ENCODE data around the gene GNG13.
"Not testable (repeated sequence)": the region's sequence is repeated elsewhere in the genome, so short reads cannot be mapped to it uniquely, and the experiment has no call there.

GNG13 gene

DNA sequence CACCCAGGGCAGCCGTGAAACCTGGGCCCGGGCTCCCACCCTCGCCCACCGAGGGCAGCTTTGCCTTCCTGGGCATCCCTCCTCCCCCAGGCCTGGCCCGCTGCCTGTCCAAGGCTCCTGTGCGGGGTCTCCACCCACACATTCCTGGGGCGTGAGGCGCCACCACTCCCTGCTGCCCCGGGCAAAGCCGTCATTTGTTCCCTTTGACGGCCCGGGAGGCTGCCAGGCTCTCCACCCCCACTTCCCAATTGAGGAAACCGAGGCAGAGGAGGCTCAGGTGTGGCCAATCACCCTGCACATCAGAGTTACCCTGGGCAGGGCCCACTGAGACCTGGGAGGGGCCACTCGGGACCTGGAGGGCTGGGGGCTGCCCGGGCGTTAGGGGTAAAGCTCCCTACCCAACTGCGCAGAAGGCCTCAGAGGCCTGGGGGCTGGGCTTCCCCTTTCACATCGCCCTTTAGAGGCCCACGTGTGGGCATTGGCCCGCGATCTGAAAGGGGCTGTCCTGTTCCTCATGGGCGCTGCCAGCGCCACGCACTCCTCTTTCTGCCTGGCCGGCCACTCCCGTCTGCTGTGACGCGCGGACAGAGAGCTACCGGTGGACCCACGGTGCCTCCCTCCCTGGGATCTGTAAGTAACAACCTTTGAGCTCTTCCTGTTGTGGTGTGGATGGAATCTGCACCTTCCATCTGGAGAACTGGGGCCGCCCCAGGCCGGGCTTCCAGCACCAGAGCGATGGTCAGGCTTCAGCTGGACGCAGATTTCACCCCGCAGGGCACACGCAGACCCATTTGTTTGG is 39.8 kb downstream of the GNG13 start, which contains the start of gene MSLN:
TSS of gene MSLN (plus strand) at position 190 of the 799 bp plus-strand sequence. CDS start 1,947 bp downstream, outside the sequence.
- no peak for DNase-seq (ENCODE audit: low read depth)

DNA sequence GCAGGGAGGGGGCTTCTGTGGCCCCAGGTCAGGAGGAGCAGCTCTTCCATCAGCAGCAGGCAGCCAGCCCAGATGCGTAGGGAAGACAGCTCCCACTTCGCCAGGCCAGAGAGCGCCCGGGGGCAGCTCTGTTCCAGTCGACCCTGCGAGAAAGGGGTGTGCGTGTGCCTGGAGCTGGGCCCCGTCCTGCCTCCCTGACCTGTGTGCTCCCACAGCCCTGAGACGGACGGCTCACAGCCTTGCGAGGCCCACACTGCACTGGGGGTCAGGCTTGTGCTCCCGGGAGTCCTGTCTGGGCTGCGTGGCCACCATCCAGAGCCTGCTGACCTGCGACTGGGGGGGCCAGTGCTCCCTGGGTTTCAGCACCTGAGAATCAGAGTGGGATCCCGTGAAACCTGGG is 40.5 kb downstream of the GNG13 start:
- no peak for DNase-seq (ENCODE audit: low read depth)

GRCh38 chr16:759110-759910 is 41.2 kb downstream of the GNG13 start:
- no peak for DNase-seq (ENCODE audit: low read depth)

DNA sequence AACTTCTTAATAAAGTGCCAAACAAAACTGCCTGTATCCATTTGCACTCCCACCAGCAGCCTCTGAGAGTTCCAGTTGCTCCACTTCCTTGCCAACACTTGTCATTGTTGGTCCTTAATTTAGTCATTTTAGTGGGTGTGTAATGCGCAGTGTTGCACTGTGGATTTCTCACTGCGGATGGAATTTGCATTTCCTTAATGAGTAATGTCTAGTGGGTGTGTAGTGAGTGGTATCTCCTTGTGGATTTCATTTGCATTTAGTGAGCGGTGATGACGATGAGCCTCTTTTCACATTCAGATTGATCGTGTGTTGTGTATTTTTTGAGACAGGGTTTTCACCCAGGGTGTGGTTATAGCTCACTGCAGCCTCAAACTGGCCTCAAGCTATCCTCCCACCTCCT is 44.1 kb downstream of the GNG13 start:
- no peak for DNase-seq (ENCODE audit: low read depth)

DNA sequence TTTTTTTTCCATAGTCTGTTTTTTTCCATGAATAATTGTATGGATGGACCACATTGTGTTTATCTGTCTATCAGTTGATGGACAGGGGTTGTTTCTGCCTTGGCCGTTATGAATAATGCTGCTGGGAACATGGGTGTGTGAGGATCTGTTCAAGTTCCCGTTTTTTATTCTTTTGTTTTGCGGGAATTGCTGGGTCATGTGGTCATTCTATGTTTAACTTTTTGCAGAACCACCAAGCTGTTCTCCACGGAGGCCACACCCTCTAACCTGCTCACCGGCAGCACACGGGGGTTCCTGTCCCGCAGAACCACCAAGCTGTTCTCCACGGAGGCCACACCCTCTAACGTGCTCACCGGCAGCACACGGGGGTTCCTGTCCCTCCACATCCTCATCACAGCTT is 45.9 kb downstream of the GNG13 start:
- no peak for DNase-seq (ENCODE audit: low read depth)

GRCh38 chr16:754121-754607 is 46.4 kb downstream of the GNG13 start:
- DNase-seq (ENCODE audit: low read depth): not testable (repeated sequence)

- no peak for DNase-seq (ENCODE audit: low read depth)
These were observed 48.6 kb downstream of the GNG13 start for GRCh38 chr16:752007-752312.

DNA sequence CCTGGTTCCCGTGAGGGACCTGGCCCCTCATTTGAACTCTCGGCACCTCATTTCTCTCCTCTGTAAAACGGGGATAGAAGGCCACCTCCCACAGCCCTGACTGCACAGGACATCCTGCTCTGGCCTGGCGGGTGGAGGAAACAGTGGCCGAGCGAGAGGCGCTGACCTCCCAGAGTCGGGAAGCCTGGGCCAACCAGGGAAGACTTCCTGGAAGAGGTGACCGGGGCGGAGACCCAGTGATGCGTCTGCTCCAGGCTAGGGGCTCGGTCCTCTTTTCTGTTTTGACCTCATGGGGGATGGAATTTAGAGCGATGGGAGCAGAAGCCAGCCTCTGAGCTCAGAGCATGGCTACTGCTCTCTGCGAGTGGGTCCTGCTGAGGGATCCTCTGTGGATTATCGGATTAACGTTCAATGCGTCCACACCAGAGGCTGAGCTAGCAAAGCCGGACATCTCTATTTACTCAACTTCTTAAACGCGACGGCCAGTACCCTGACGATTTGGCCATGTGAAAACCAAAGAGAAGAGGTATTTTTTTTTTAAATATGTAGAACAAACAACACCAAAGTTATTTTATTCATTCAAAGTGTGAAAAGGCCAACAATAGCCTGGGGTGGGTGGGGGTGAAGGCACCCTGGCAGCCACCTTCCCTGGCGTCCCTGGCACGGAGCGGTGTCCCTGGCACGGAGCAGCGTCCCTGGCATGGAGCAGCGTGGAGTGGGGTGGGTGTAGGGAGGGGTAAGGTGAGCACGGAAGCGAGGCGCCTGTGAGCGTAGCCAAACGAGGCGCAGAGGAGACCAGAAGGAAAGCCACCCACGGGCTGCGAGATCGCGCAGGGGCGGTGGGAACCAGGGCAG is 49.2 kb downstream of the GNG13 start:
- DNase-seq (ENCODE audit: low read depth): no peak

- no peak for DNase-seq (ENCODE audit: low read depth)
These were observed 50.0 kb downstream of the GNG13 start for GRCh38 chr16:750485-750884.

DNA sequence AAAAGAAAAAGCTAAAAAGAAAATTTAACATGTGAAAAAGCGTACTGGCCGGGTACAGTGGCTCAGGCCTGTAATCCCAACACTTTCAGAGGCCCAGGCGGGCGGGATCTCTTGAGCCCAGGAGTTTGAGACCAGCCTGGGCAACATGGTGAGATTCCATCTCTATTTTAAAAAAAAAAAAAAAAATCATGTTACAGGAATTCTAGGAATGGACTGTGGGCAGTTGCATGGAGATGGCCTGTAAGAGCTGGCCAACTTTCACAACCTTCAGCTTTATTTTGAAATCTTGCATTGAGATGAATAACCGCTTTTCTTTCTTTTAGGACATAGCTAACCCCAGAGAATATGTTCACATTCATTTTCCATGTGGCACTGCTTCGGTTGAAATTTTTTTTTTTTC is 51.5 kb downstream of the GNG13 start:
- no peak for DNase-seq (ENCODE audit: low read depth)

Data from CMK (cell line).